H1 (cell line): Measurements from ENCODE around the gene C17orf100. TPM values are rescaled to one million over a fixed set of nuclear protein-coding genes. Genes with fewer than 3 reads are reported as not detected.

Source experiments
- CTCF ChIA-PET: fragments of 300-600 bp; sonication (Branson Sonifier 250); formaldehyde crosslinking; loops from one replicate; lab custom pipeline; 2021; ENCODE audit not compliant: partially characterized antibody; lab: Charles Lee
- POLR2A ChIA-PET: fragments of 300-600 bp; sonication (Branson Sonifier 250); formaldehyde crosslinking; loops from one replicate; lab custom pipeline; 2021; ENCODE audit warnings: inconsistent platforms; ENCODE audit not compliant: partially characterized antibody; lab: Charles Lee
- DNase-seq, 2 experiments: peaks; one replicate each; pipeline versions ENCODE4 v3.0.0 to v3.0.0-alpha.2; 2010 to 2022; ENCODE audit warnings: low spot score in 2 of 2, low read depth in 1 of 2, mixed read lengths in 1 of 2
- FAIRE-seq: peaks from 2 replicates; lab custom pipeline; 2011; peaks lifted over from hg19 to GRCh38; lab: Jason Lieb, UNC
- H2AFZ ChIP-seq: 2 replicates; pipeline ENCODE4 v1.8.1; 2012; ENCODE audit warnings: low read length, inconsistent platforms
- H2AK5ac ChIP-seq: 2 replicates; pipeline ENCODE4 v1.6.1; 2013; ENCODE audit warnings: low read depth, low read length
- H2BK120ac ChIP-seq: replicated peaks from 2 replicates; pipeline ENCODE3; 2013; ENCODE audit warnings: low read depth, low read length, inconsistent platforms
- H2BK12ac ChIP-seq: 2 replicates; pipeline ENCODE4 v1.6.1; 2013; ENCODE audit warnings: low read depth, low read length
- H2BK15ac ChIP-seq: 2 replicates; pipeline ENCODE4 v1.6.1; 2013; ENCODE audit warnings: low read length
- H2BK20ac ChIP-seq: 2 replicates; pipeline ENCODE4 v1.6.1; 2013; ENCODE audit warnings: low read length
- H2BK5ac ChIP-seq: 2 replicates; pipeline ENCODE4 v1.6.1; 2013; ENCODE audit warnings: low read depth, low read length
- H3K14ac ChIP-seq: 2 replicates; pipeline ENCODE4 v1.6.1; 2013; ENCODE audit warnings: inconsistent platforms; ENCODE audit not compliant: insufficient read length
- H3K18ac ChIP-seq: 2 replicates; pipeline ENCODE4 v1.6.1; 2013; ENCODE audit warnings: low read length; ENCODE audit errors: extremely low read depth
- H3K23ac ChIP-seq: 2 replicates; pipeline ENCODE4 v1.6.1; 2013; ENCODE audit warnings: inconsistent platforms; ENCODE audit not compliant: insufficient read length
- H3K23me2 ChIP-seq: 2 replicates; pipeline ENCODE4 v1.6.1; 2013; ENCODE audit warnings: low read depth, low read length
- H3K27ac ChIP-seq: 2 replicates; pipeline ENCODE4 v1.6.1; 2011; ENCODE audit warnings: low read depth, low read length, inconsistent platforms
- H3K27me3 ChIP-seq, 4 experiments: replicated peaks in 1 of 4; 1 replicate in 1 of 4; 2 replicates in 3 of 4; pipeline versions ENCODE4 v1.6.1 to v1.8.1; 2011 to 2013; ENCODE audit warnings: low read length in 3 of 4, mild to moderate bottlenecking in 3 of 4, inconsistent platforms in 2 of 4, mixed read lengths in 2 of 4, moderate library complexity in 1 of 4; ENCODE audit not compliant: control insufficient read depth in 3 of 4, insufficient read depth in 3 of 4; ENCODE audit errors: extremely low read depth in 1 of 4
- H3K36me3 ChIP-seq, 4 experiments: 2 replicates each; pipeline versions ENCODE4 v1.6.1 to v1.8.1; 2011 to 2013; ENCODE audit warnings: mild to moderate bottlenecking in 4 of 4, low read length in 3 of 4, moderate library complexity in 2 of 4, control low read depth in 1 of 4, inconsistent platforms in 1 of 4; ENCODE audit not compliant: insufficient read depth in 4 of 4, control insufficient read depth in 2 of 4
- H3K4ac ChIP-seq: replicated peaks from 2 replicates; pipeline ENCODE3; 2013; ENCODE audit warnings: low read length, low read depth, mixed read lengths, inconsistent platforms; ENCODE audit not compliant: insufficient read length
- H3K4me1 ChIP-seq, 4 experiments: replicated peaks in 1 of 4; 1 replicate in 1 of 4; 2 replicates in 3 of 4; pipeline versions ENCODE4 v1.6.1 to v1.8.1; 2011 to 2013; ENCODE audit warnings: low read length in 3 of 4, inconsistent platforms in 2 of 4, mixed read lengths in 1 of 4; ENCODE audit not compliant: insufficient read depth in 4 of 4, control insufficient read depth in 3 of 4
- H3K4me2 ChIP-seq, 2 experiments: 2 replicates each; pipeline versions ENCODE4 v1.6.1 to v1.8.1; 2011 to 2013; ENCODE audit warnings: low read depth in 2 of 2, low read length in 2 of 2, control low read depth in 1 of 2, inconsistent platforms in 1 of 2, mild to moderate bottlenecking in 1 of 2; ENCODE audit not compliant: insufficient read depth in 1 of 2
- H3K4me3 ChIP-seq, 4 experiments: fragments of 200-600, 300-600 bp in 1 of 4; sonication (generic), shearing (Covaris generic), sonication (Bioruptor Twin) in 1 of 4; 2 replicates each; pipeline versions ENCODE4 v1.5.1 to v1.8.1; 2011 to 2016; ENCODE audit warnings: low read length in 4 of 4, low read depth in 3 of 4, control low read depth in 2 of 4, inconsistent platforms in 2 of 4, mild to moderate bottlenecking in 2 of 4, mixed read lengths in 1 of 4, moderate library complexity in 1 of 4; ENCODE audit not compliant: insufficient read depth in 2 of 4; ENCODE audit errors: extremely low read depth in 1 of 4
- H3K56ac ChIP-seq: replicated peaks from 2 replicates; pipeline ENCODE3; 2013; ENCODE audit warnings: low read depth, mild to moderate bottlenecking, mixed read lengths, low read length, inconsistent platforms; ENCODE audit not compliant: insufficient read length
- H3K79me1 ChIP-seq: 2 replicates; pipeline ENCODE4 v1.6.1; 2013; ENCODE audit warnings: low read depth, low read length, control low read depth
- H3K79me2 ChIP-seq, 2 experiments: 2 replicates each; pipeline versions ENCODE4 v1.6.1 to v1.8.1; 2012 to 2013; ENCODE audit warnings: low read length in 2 of 2, mild to moderate bottlenecking in 2 of 2, inconsistent platforms in 1 of 2; ENCODE audit not compliant: insufficient read depth in 2 of 2, control insufficient read depth in 1 of 2
- H3K9ac ChIP-seq, 4 experiments: replicated peaks in 1 of 4; 1 replicate in 1 of 4; 2 replicates in 3 of 4; pipeline versions ENCODE4 v1.6.1 to v1.8.1; 2011 to 2013; ENCODE audit warnings: low read depth in 3 of 4, low read length in 3 of 4, control low read depth in 2 of 4, mild to moderate bottlenecking in 2 of 4, moderate library complexity in 2 of 4, inconsistent platforms in 1 of 4; ENCODE audit errors: extremely low read depth in 1 of 4
- H3K9me3 ChIP-seq, 2 experiments: 2 replicates each; pipeline versions ENCODE4 v1.6.1 to v1.8.1; 2012 to 2013; ENCODE audit warnings: mild to moderate bottlenecking in 2 of 2, moderate library complexity in 2 of 2, control low read depth in 1 of 2, inconsistent platforms in 1 of 2, low read depth in 1 of 2, low read length in 1 of 2, mixed read lengths in 1 of 2; ENCODE audit not compliant: insufficient read depth in 2 of 2
- H4K20me1 ChIP-seq, 2 experiments: replicated peaks in 1 of 2; 2 replicates each; pipeline versions ENCODE3 to v1.8.1; 2011 to 2013; ENCODE audit warnings: inconsistent platforms in 2 of 2, low read length in 2 of 2, mild to moderate bottlenecking in 1 of 2; ENCODE audit not compliant: insufficient read depth in 2 of 2, control insufficient read depth in 1 of 2
- H4K5ac ChIP-seq: 2 replicates; pipeline ENCODE4 v1.6.1; 2013; ENCODE audit warnings: low read length, low read depth, mixed read lengths, inconsistent platforms; ENCODE audit not compliant: insufficient read length
- H4K8ac ChIP-seq: 2 replicates; pipeline ENCODE4 v1.8.0; 2013; ENCODE audit warnings: mild to moderate bottlenecking, moderate library complexity, low read length, inconsistent platforms; ENCODE audit not compliant: insufficient read depth; ENCODE audit errors: extremely low read depth
- H4K91ac ChIP-seq: replicated peaks from 2 replicates; pipeline ENCODE3; 2013; ENCODE audit warnings: low read length, mixed read lengths, inconsistent platforms; ENCODE audit not compliant: insufficient read length
- CBX8 ChIP-seq: fragments of 300-800, 300-1000 bp; sonication (generic); IDR thresholded peaks from 2 replicates; pipeline ENCODE4 v1.7.1; 2016; ENCODE audit warnings: low read depth, low read length, borderline replicate concordance
- GABPA ChIP-seq: IDR thresholded peaks from 2 replicates; pipeline ENCODE4 v1.6.1; 2011; ENCODE audit warnings: mild to moderate bottlenecking, low read length, moderate library complexity, borderline replicate concordance; ENCODE audit not compliant: insufficient read depth
- KDM4A ChIP-seq: IDR thresholded peaks from one replicate; pipeline ENCODE4 v1.7.1; 2012; ENCODE audit warnings: low read depth, mild to moderate bottlenecking, moderate library complexity, low read length, inconsistent platforms; ENCODE audit not compliant: severe bottlenecking
- RAD21 ChIP-seq, 2 experiments: IDR thresholded peaks in 1 of 2; conservative IDR thresholded peaks in 1 of 2; 2 replicates each; pipeline ENCODE4 v1.6.1; 2011; ENCODE audit warnings: low read depth in 2 of 2, low read length in 2 of 2, improper control_type of control experiment in 1 of 2, inconsistent platforms in 1 of 2, mild to moderate bottlenecking in 1 of 2, moderate library complexity in 1 of 2
- SUZ12 ChIP-seq: fragments of 200-600 bp; sonication (generic); IDR thresholded peaks from 2 replicates; pipeline ENCODE4 v1.6.1; 2012; ENCODE audit warnings: mild to moderate bottlenecking, inconsistent platforms, low read length, moderate library complexity, mixed read lengths
- WGBS, 2 experiments: shearing (Covaris generic) in 1 of 2; methylation state at CpG; one replicate each; pipeline versions ENCODE4 v1.1.6 to v1.1.7; 2013 to 2015; ENCODE audit warnings: low lambda C conversion rate in 2 of 2, mixed read lengths in 2 of 2, inconsistent platforms in 1 of 2, low coverage in 1 of 2, missing lambda C conversion rate in 1 of 2; ENCODE audit not compliant: insufficient replicate concordance in 2 of 2, insufficient coverage in 1 of 2, insufficient read length in 1 of 2; ENCODE audit errors: extremely low coverage in 1 of 2, missing lambda C conversion rate in 1 of 2; 5-methylcytosine and 5-hydroxymethylcytosine counted together
- polyA plus RNA-seq, 7 experiments: library from polyadenylated mRNA; depleted of rRNA in 3 of 7; stranded (reverse) in 5 of 7; unstranded in 2 of 7; fragments of >200 nt in 5 of 7; fragments of 200-250 nt in 2 of 7; gene quantifications; 1 replicate in 5 of 7; 2 replicates in 1 of 7; 4 replicates in 1 of 7; pipeline versions ENCODE4 v1.2.1 to v1.2.3, GENCODE V29; 2011 to 2013; ENCODE audit warnings: missing spikeins in 2 of 7, mixed read lengths in 2 of 7
- total RNA-seq: library from RNA; stranded (reverse); fragmentation: NEBNext Ultra II Directional; extraction: Animal tissue kit (Norgen Biotek cat#: 25700); gene quantifications from 2 replicates; pipeline ENCODE4 v1.2.1, GENCODE V29; 2021

C17orf100 gene
- total and polyA plus RNA-seq, 2 of the 8 experiments (the other 6 are each of a cell fraction or from before 2014, with no cell fraction given): 2.1 to 2.8 TPM

DNA sequence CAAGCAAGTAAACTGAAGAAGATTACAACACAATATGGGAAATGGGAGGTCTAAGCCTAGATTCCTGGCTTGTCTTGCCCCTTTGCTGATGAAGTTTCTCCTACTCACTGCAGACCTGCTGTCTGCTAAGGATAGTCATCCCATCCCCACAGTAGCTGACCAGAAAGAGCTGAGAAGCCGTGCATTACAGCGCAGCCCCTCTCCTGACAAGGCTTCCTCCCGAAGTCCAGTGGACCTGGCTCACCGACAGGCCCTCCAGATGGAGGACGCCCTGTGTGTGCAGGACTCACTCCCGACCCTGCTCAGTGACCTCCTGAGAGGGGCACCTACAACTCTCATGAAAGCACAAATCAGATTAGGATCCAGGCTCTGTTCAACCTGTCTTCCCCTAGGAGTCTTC lies 46.4 kb upstream of the C17orf100 start:
- Histone ChIP-seq H3K36me3 (peaks cover 17 to 48% (median 43%) of the 10 kb centered on the region in 4 experiments; a peak in 7 of 8 replicates), H3K4me3 (no peak overlapping the region), H3K9ac (no peak overlapping the region), H4K20me1 (peaks cover 0 to 2% of the 10 kb centered on the region in 2 experiments), H3K18ac (no peak overlapping the region), H3K23me2 (no peaks in the 10 kb centered on the region; the same call in 1 of the 2 replicates), H4K91ac (no peak overlapping the region), H3K27ac (no peak overlapping the region), H2BK5ac (no peak overlapping the region), H2BK12ac (no peak overlapping the region), H3K9me3 (no peaks in the 10 kb centered on the region), H2BK120ac (no peak overlapping the region), H3K56ac (no peak overlapping the region), H3K4me2 (no peak overlapping the region), H3K4ac (no peak overlapping the region), H3K27me3 (no peaks in the 10 kb centered on the region), H2AK5ac (no peak overlapping the region), H3K79me1 (no peaks in the 10 kb centered on the region), H3K23ac (no peak overlapping the region), H3K4me1 (no peaks in the 10 kb centered on the region), H3K79me2 (no peaks in the 10 kb centered on the region), H2AFZ (no peak overlapping the region), H4K8ac (no peak overlapping the region), H3K14ac (no peak overlapping the region), H2BK15ac (no peak overlapping the region), H4K5ac (no peak overlapping the region), H2BK20ac (no peak overlapping the region)
- TF ChIP-seq GABPA: no peak
- TF ChIP-seq CBX8: no peak
- no peak for TF ChIP-seq SUZ12
- no peak for TF ChIP-seq KDM4A
- no peak for TF ChIP-seq RAD21 (IDR thresholded peaks at IDR 0.05 in 1 of 2, conservative IDR thresholded peaks at IDR 0.05 in 1 of 2; ENCODE audit: low read depth in 2 of 2, low read length in 2 of 2)
- DNase-seq (no peak), FAIRE-seq (no peak)
- ChIA-PET CTCF (interaction anchor here (1.2 to 1.4 kb wide), 3 partner anchors 30 to 170 kb away, joined by 3 read pairs; partner anchors contain the start of gene AIPL1), POLR2A (no interaction called here)
- 99% methylated on average over 6 of the region's 6 CpGs; no CpG with 5 or more reads in 1 of the 2 experiments for WGBS, 2 experiments
